ENCODE results near the gene KIF5B.
"Not testable (repeated sequence)": the region's sequence is repeated elsewhere in the genome, so short reads cannot be mapped to it uniquely, and the experiment has no call there.

KIF5B gene

GRCh38 chr10:31977440-31978155 lies 78.6 kb downstream of the KIF5B start:
- H3K4me2 ChIP-seq (ENCODE audit: low read length) = no peak overlapping the region
- no peaks in the 10 kb centered on the region for H3K36me3 ChIP-seq (ENCODE audit: insufficient read depth, low read length)
- H3K9ac ChIP-seq (ENCODE audit: low read depth, low read length) = no peak overlapping the region
- no peak overlapping the region for H3K4me3 ChIP-seq (ENCODE audit: low read length)
- no peaks in the 10 kb centered on the region for H3K9me3 ChIP-seq (replicated peaks; ENCODE audit: low read length)
- H3K4me1 ChIP-seq (ENCODE audit: control insufficient read depth, insufficient read depth, low read length) = peaks cover 9% of the 10 kb centered on the region
- no peaks in the 10 kb centered on the region for H3K27me3 ChIP-seq (ENCODE audit: control insufficient read depth, insufficient read depth, low read length)

DNA sequence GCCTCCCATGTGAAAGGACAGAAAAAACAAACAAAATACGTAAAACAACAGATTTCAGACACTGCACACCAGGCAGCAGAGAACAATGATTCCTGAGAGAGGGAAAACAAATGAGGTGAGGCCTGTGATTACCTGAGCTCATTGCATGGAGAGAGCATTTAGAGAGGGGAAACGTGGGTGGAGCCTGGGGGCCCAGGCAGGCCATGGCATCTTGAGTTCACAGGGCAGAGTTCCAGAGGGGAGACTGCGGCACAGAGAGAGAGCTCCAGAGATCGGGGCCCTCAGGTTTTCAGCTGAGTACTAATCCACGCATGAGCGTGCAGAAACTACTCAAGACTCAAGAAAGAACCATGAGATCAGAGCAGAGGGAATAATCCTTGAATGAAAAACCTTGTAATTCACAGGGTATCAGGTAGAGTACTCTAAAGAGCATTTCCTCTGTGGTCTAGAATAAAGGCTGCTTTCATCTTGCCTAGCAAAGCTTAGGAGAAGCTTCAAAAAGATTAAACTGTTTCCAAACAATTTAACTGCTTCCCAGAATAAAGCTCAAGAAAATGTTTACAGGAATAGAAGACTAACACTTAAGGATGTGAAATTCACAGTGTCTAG lies 81.0 kb downstream of the KIF5B start:
- Histone ChIP-seq H3K9ac (ENCODE audit: low read depth, low read length) (no peak overlapping the region), H3K4me2 (ENCODE audit: low read length) (no peak overlapping the region), H3K36me3 (ENCODE audit: insufficient read depth, low read length) (no peaks in the 10 kb centered on the region), H3K4me1 (ENCODE audit: control insufficient read depth, insufficient read depth, low read length) (peaks cover 9% of the 10 kb centered on the region), H3K4me3 (ENCODE audit: low read length) (no peak overlapping the region), H3K27me3 (ENCODE audit: control insufficient read depth, insufficient read depth, low read length) (no peaks in the 10 kb centered on the region), H3K9me3 (replicated peaks; ENCODE audit: low read length) (no peaks in the 10 kb centered on the region)

- Histone ChIP-seq H3K36me3 (ENCODE audit: insufficient read depth, low read length) (no peaks in the 10 kb centered on the region), H3K9me3 (replicated peaks; ENCODE audit: low read length) (no peaks in the 10 kb centered on the region), H3K9ac (ENCODE audit: low read depth, low read length) (no peak overlapping the region), H3K4me3 (ENCODE audit: low read length) (no peak overlapping the region), H3K4me1 (ENCODE audit: control insufficient read depth, insufficient read depth, low read length) (peaks cover 9% of the 10 kb centered on the region), H3K27me3 (ENCODE audit: control insufficient read depth, insufficient read depth, low read length) (no peaks in the 10 kb centered on the region), H3K4me2 (ENCODE audit: low read length) (no peak overlapping the region)
Measured at GRCh38 chr10:31974434-31975124, 81.6 kb downstream of the KIF5B start.

DNA sequence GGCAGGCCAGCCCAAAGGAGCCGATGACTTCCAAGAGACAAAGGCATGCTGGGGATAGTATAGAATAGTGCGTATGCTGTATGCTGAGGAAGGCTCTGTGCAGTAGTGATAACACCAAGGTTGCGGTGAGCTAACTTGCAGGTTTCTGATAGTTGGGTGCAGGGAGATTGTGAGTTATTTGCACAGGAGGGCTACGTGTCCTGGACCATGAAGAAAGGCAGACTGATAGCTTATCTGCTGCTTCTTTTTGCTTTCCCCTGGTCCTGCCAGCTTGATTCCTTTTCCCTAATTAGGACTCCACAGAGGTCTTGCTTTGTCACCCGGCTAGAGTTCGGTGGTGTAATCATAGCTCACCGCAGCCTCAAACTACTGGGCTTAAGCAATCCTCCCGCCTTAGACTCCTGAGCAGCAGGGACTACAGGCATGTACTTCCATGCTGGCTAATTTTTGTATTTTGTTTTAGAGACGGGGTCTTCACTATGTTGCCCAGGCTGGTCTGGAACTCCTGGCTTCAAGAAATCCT lies 83.6 kb downstream of the KIF5B start:
- Histone ChIP-seq H3K4me1 (ENCODE audit: control insufficient read depth, insufficient read depth, low read length) (peaks cover 9% of the 10 kb centered on the region), H3K9ac (ENCODE audit: low read depth, low read length) (no peak overlapping the region), H3K36me3 (ENCODE audit: insufficient read depth, low read length) (no peaks in the 10 kb centered on the region)

DNA sequence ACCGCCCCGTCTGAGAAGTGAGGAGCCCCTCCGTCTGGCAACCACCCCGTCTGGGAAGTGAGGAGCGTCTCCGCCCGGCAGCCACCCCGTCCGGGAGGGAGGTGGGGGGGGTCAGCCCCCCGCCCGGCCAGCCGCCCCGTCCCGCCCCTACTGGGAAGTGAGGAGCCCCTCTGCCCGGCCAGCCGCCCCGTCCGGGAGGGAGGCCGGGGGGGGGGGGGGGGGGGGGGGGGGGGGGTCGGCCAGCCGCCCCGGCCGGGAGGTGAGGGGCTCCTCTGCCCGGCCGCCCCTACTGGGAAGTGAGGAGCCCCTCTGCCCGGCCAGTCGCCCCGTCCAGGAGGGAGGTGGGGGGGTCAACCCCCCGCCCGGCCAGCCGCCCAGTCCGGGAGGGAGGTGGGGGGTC lies 86.4 kb downstream of the KIF5B start:
- not testable (repeated sequence) for H3K4me1 ChIP-seq (ENCODE audit: control insufficient read depth, insufficient read depth, low read length); H3K4me2 ChIP-seq (ENCODE audit: low read length); H3K9me3 ChIP-seq (replicated peaks; ENCODE audit: low read length); H3K36me3 ChIP-seq (ENCODE audit: insufficient read depth, low read length); H3K9ac ChIP-seq (ENCODE audit: low read depth, low read length); H3K4me3 ChIP-seq (ENCODE audit: low read length); H3K27me3 ChIP-seq (ENCODE audit: control insufficient read depth, insufficient read depth, low read length)

More for the DNA sequence above, 83.6 kb downstream of the KIF5B start:
- H3K4me3 ChIP-seq (ENCODE audit: low read length) = no peak overlapping the region
- no peak overlapping the region for H3K4me2 ChIP-seq (ENCODE audit: low read length)
- no peaks in the 10 kb centered on the region for H3K9me3 ChIP-seq (replicated peaks; ENCODE audit: low read length)
- H3K27me3 ChIP-seq (ENCODE audit: control insufficient read depth, insufficient read depth, low read length) = no peaks in the 10 kb centered on the region

GRCh38 chr10:31963589-31963980 lies 92.6 kb downstream of the KIF5B start:
- H3K9ac ChIP-seq (ENCODE audit: low read depth, low read length) = no peak overlapping the region

GRCh38 chr10:31962826-31963588 lies 93.2 kb downstream of the KIF5B start:
- Histone ChIP-seq H3K36me3 (ENCODE audit: insufficient read depth, low read length) (no peaks in the 10 kb centered on the region), H3K9me3 (replicated peaks; ENCODE audit: low read length) (no peaks in the 10 kb centered on the region), H3K4me2 (ENCODE audit: low read length) (no peak overlapping the region), H3K4me1 (ENCODE audit: control insufficient read depth, insufficient read depth, low read length) (no peaks in the 10 kb centered on the region), H3K4me3 (ENCODE audit: low read length) (no peak overlapping the region), H3K9ac (ENCODE audit: low read depth, low read length) (no peak overlapping the region), H3K27me3 (ENCODE audit: control insufficient read depth, insufficient read depth, low read length) (no peaks in the 10 kb centered on the region)

More at GRCh38 chr10:31963589-31963980, 92.6 kb downstream of the KIF5B start:
- no peak overlapping the region for H3K4me2 ChIP-seq (ENCODE audit: low read length)
- H3K27me3 ChIP-seq (ENCODE audit: control insufficient read depth, insufficient read depth, low read length) = no peaks in the 10 kb centered on the region
- H3K4me3 ChIP-seq (ENCODE audit: low read length) = no peak overlapping the region
- no peaks in the 10 kb centered on the region for H3K36me3 ChIP-seq (ENCODE audit: insufficient read depth, low read length)
- no peaks in the 10 kb centered on the region for H3K4me1 ChIP-seq (ENCODE audit: control insufficient read depth, insufficient read depth, low read length)
- no peaks in the 10 kb centered on the region for H3K9me3 ChIP-seq (replicated peaks; ENCODE audit: low read length)

GRCh38 chr10:31961277-31962074 lies 94.7 kb downstream of the KIF5B start:
- Histone ChIP-seq H3K4me2 (ENCODE audit: low read length) (peak overlapping the region; percentile 42), H3K27me3 (ENCODE audit: control insufficient read depth, insufficient read depth, low read length) (no peaks in the 10 kb centered on the region), H3K9me3 (replicated peaks; ENCODE audit: low read length) (no peaks in the 10 kb centered on the region), H3K9ac (ENCODE audit: low read depth, low read length) (no peak overlapping the region), H3K36me3 (ENCODE audit: insufficient read depth, low read length) (no peaks in the 10 kb centered on the region), H3K4me3 (ENCODE audit: low read length) (no peak overlapping the region), H3K4me1 (ENCODE audit: control insufficient read depth, insufficient read depth, low read length) (no peaks in the 10 kb centered on the region)

DNA sequence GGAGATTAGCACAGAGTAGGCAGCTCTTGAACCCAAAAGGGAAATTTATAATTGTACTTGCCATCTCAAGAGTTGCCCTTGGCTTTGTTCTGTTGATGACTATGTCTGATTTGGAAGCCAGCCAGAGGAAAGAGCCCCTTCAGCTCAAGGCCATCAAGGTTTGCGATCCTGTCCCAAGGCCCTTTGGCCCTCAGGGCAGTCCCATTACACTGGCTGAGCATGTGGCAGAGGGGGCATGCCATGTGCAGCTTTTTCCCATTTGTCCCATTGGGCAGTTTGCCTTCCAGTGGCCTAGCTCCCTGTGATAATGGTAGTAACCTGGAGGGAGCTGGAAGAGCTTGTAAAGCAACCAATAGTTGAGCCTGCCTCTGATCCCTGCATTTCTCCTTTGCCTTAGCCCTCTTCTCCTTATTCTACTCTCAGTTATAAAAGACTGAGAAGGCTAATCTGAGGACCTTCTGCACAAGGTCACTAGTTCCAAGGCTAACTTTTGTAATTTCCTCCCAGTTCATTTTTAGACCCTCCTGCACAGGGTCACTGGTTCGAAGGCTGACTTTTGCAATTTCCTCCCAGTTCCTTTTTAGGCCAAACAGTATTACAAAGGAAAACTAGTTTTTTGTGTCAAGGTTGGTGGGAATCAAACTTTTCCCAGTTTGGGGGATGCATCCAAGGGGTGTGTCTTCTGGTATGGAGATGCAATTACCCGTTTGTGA lies 96.6 kb downstream of the KIF5B start:
- Histone ChIP-seq H3K9me3 (replicated peaks; ENCODE audit: low read length) (no peaks in the 10 kb centered on the region), H3K4me3 (ENCODE audit: low read length) (no peak overlapping the region), H3K27me3 (ENCODE audit: control insufficient read depth, insufficient read depth, low read length) (no peaks in the 10 kb centered on the region), H3K36me3 (ENCODE audit: insufficient read depth, low read length) (no peaks in the 10 kb centered on the region), H3K9ac (ENCODE audit: low read depth, low read length) (no peak overlapping the region), H3K4me1 (ENCODE audit: control insufficient read depth, insufficient read depth, low read length) (no peaks in the 10 kb centered on the region), H3K4me2 (ENCODE audit: low read length) (no peak overlapping the region)

Data from skeletal muscle satellite cell (primary cell).